Lower lobe of right lung (tissue), 2 donors: ENCODE data around the gene MYH9. TPM values are rescaled to one million over a fixed set of nuclear protein-coding genes. Genes with fewer than 3 reads are reported as not detected.

ENCODE experiments used
- ATAC-seq, 2 donors: fragments of 200-7000 bp; cut with Tn5 transposase; one replicate each; pipeline ENCODE4 v1.9.1; 2020 to 2022; ENCODE audit warnings: mild to moderate bottlenecking in 2 of 2, moderate library complexity in 2 of 2
- DNase-seq: peaks from one replicate; pipeline ENCODE4 v3.0.0-alpha.2; 2020
- H3K27ac ChIP-seq: fragments of 200-600 bp; one replicate; pipeline ENCODE4 v1.8.0; 2022
- H3K27me3 ChIP-seq: fragments of 200-600 bp; one replicate; pipeline ENCODE4 v1.8.0; 2022; ENCODE audit warnings: low read depth
- H3K36me3 ChIP-seq: fragments of 200-600 bp; one replicate; pipeline ENCODE4 v1.8.0; 2022; ENCODE audit warnings: mild to moderate bottlenecking
- H3K4me1 ChIP-seq: fragments of 200-600 bp; one replicate; pipeline ENCODE4 v1.8.0; 2022
- H3K4me3 ChIP-seq: fragments of 200-600 bp; one replicate; pipeline ENCODE4 v1.8.0; 2022; ENCODE audit warnings: mild to moderate bottlenecking
- H3K9me3 ChIP-seq: fragments of 200-600 bp; one replicate; pipeline ENCODE4 v1.8.0; 2022
- CTCF ChIP-seq: fragments of 200-600 bp; IDR thresholded peaks from one replicate; pipeline ENCODE4 v1.8.0; 2022; ENCODE audit warnings: antibody characterized with exemption, mild to moderate bottlenecking
- intact Hi-C: fragments of 100-400 bp; cut with DNase I; formaldehyde crosslinking; loops from one replicate; pipeline ENCODE4 v1.11.0; 2022
- total RNA-seq: library from RNA; stranded (reverse); fragmentation: NEBNext Ultra II Directional; extraction: Animal tissue kit (Norgen Biotek cat#: 25700); gene quantifications from one replicate; pipeline ENCODE4 v1.2.1, GENCODE V29; 2021
- donor health status: DM: no; HTN: yes; CAD: no; lungs with severe emphysema.

The MYH9 gene
- total RNA-seq, 1 donor from 2014 or later, result 659 TPM

- Histone ChIP-seq H3K4me1 (peaks cover 7% of the 10 kb centered on the region), H3K36me3 (peaks cover 100% of the 10 kb centered on the region), H3K4me3 (no peak overlapping the region), H3K27me3 (no peaks in the 10 kb centered on the region), H3K27ac (no peak overlapping the region), H3K9me3 (no peaks in the 10 kb centered on the region)
- intact Hi-C loops, result loop anchor here (10.0 kb wide), 1 partner anchor 174 kb away; no protein-coding TSS in a partner anchor
- no peak for DNase-seq
- no peak for TF ChIP-seq CTCF
- no peak for ATAC-seq
Measured at GRCh38 chr22:36300396-36301212, 87.2 kb downstream of the MYH9 start.

- no peak for TF ChIP-seq CTCF
- no peaks in the 10 kb centered on the region for H3K27me3 ChIP-seq
- no peak overlapping the region for H3K27ac ChIP-seq
- intact Hi-C loops, result loop anchor here (10.0 kb wide), 1 partner anchor 175 kb away; no protein-coding TSS in a partner anchor
- H3K9me3 ChIP-seq, result no peaks in the 10 kb centered on the region
- H3K4me1 ChIP-seq, result peaks cover 7% of the 10 kb centered on the region
- ATAC-seq, result no peak
- H3K36me3 ChIP-seq, result peaks cover 100% of the 10 kb centered on the region
- DNase-seq, result no peak
- H3K4me3 ChIP-seq, result no peak overlapping the region
Measured at GRCh38 chr22:36299911-36300310, 87.9 kb downstream of the MYH9 start.

- TF ChIP-seq CTCF, result no peak
- ATAC-seq, result no peak
- Histone ChIP-seq H3K27ac (no peak overlapping the region), H3K27me3 (no peaks in the 10 kb centered on the region), H3K9me3 (no peaks in the 10 kb centered on the region), H3K4me3 (no peak overlapping the region), H3K36me3 (peaks cover 100% of the 10 kb centered on the region), H3K4me1 (peaks cover 7% of the 10 kb centered on the region)
- no peak for DNase-seq
- intact Hi-C loops, result no loop called here
Measured at GRCh38 chr22:36299295-36299694, 88.5 kb downstream of the MYH9 start.

GRCh38 chr22:36298601-36299000 is 89.2 kb downstream of the MYH9 start:
- Histone ChIP-seq H3K9me3 (no peaks in the 10 kb centered on the region), H3K27me3 (no peaks in the 10 kb centered on the region), H3K4me1 (peaks cover under 1% of the 10 kb centered on the region), H3K36me3 (peaks cover 100% of the 10 kb centered on the region), H3K4me3 (no peak overlapping the region), H3K27ac (no peak overlapping the region)
- ATAC-seq (no peak), DNase-seq (no peak)
- TF ChIP-seq CTCF, result no peak
- intact Hi-C loops, result no loop called here

- no peaks in the 10 kb centered on the region for H3K27me3 ChIP-seq
- H3K9me3 ChIP-seq, result no peaks in the 10 kb centered on the region
- TF ChIP-seq CTCF, result no peak
- no peak overlapping the region for H3K4me3 ChIP-seq
- no peak overlapping the region for H3K27ac ChIP-seq
- DNase-seq, result no peak
- H3K4me1 ChIP-seq, result no peaks in the 10 kb centered on the region
- ATAC-seq, result no peak
- H3K36me3 ChIP-seq, result peaks cover 100% of the 10 kb centered on the region
- intact Hi-C loops, result no loop called here
Measured at GRCh38 chr22:36298118-36298517, 89.6 kb downstream of the MYH9 start.
